ENCODE measurements around the gene ETS1. TPM values are rescaled to one million over a fixed set of nuclear protein-coding genes. Genes with fewer than 3 reads are reported as not detected.

Gene ETS1
- total RNA-seq, 2 donors from 2014 or later: 34.3 to 36.4 TPM

DNA sequence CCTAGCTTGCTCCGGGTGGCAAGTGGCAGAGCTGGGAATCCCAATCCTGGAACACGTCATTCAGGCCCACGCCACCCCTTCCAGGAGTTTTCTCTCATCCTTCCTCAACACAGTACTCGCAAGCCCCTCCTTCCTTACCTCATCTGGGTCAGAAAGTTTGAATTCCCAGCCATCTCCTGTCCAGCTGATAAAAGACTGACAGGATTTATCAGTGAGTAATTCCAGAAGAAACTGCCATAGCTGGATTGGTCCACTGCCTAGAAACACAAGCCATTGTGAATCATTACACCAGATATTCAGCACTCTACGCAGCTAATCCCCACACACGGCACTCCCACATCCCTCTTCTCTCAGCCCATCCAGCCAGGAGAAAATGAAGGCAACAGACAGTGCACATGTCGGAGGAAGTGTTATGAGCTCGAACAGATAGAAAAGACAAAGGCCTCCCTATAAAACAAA is 124.0 kb downstream of the ETS1 start:
- no peaks in the 10 kb centered on the region for H3K27me3 ChIP-seq (ENCODE audit: control insufficient read depth, insufficient read depth, low read length, poor library complexity, severe bottlenecking)
- TF ChIP-seq CTCF (conservative IDR thresholded peaks at IDR 0.05): no peak
- H3K4me3 Mint-ChIP-seq: peak overlapping the region; percentile 4
- H3K4me3 ChIP-seq (ENCODE audit: low read length): no peak overlapping the region
- no peaks in the 10 kb centered on the region for H3K4me1 ChIP-seq (ENCODE audit: control insufficient read depth, insufficient read depth, low read length)
- H3K9me3 Mint-ChIP-seq: no peaks in the 10 kb centered on the region
- H3K27ac Mint-ChIP-seq: peak overlapping the region; percentile 80
- no peaks in the 10 kb centered on the region for H3K9me3 ChIP-seq (ENCODE audit: control insufficient read depth, low read length)
- H3K9ac ChIP-seq (ENCODE audit: extremely low read depth, low read length, poor library complexity, severe bottlenecking): no peak overlapping the region
- H3K36me3 Mint-ChIP-seq (ENCODE audit: low read depth): peaks cover 36% of the 10 kb centered on the region
- no peaks in the 10 kb centered on the region for H3K27me3 Mint-ChIP-seq (ENCODE audit: insufficient read depth)
- H3K4me1 Mint-ChIP-seq: peaks cover 25% of the 10 kb centered on the region
- H3K36me3 ChIP-seq (ENCODE audit: control insufficient read depth, insufficient read depth, low read length): peaks cover 41% of the 10 kb centered on the region
- H3K27ac ChIP-seq (ENCODE audit: low read depth, low read length): no peak overlapping the region
- WGBS, 2 experiments (ENCODE audit: insufficient coverage in 1 of 2, insufficient read length in 1 of 2): 74 to 84% methylated on average over 4 to 8 of the region's 8 CpGs
- DNase-seq: no peak

DNA sequence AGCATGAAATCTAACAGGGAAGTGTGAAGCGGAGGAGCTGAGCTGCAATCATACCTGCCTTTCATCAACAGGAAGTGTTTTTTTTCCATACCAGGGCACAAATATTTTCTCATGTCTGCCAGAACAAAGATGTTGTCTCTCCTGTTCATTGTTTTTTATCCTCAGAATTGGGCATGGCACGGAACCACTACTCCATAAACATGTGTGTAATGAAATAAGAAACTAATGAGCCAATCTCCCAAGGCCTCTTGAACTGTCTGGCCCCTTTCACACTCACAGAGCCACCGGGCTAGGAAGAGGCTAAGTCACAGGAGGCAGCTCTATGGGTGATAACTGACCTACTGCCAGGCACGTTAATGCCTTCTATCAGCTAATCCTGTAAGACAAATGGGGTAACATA is 124.4 kb downstream of the ETS1 start:
- Histone ChIP-seq H3K9ac (ENCODE audit: extremely low read depth, low read length, poor library complexity, severe bottlenecking) (no peak overlapping the region), H3K9me3 (ENCODE audit: control insufficient read depth, low read length) (no peaks in the 10 kb centered on the region), H3K27ac (ENCODE audit: low read depth, low read length) (no peak overlapping the region), H3K4me1 (ENCODE audit: control insufficient read depth, insufficient read depth, low read length) (no peaks in the 10 kb centered on the region), H3K36me3 (ENCODE audit: control insufficient read depth, insufficient read depth, low read length) (peaks cover 46% of the 10 kb centered on the region), H3K27me3 (ENCODE audit: control insufficient read depth, insufficient read depth, low read length, poor library complexity, severe bottlenecking) (no peaks in the 10 kb centered on the region), H3K4me3 (ENCODE audit: low read length) (peak overlapping the region; percentile 24)
- Mint-ChIP-seq H3K27ac (peak overlapping the region; percentile 80), H3K27me3 (ENCODE audit: insufficient read depth) (no peaks in the 10 kb centered on the region), H3K4me3 (peak overlapping the region; percentile 4), H3K4me1 (peaks cover 25% of the 10 kb centered on the region), H3K9me3 (no peaks in the 10 kb centered on the region), H3K36me3 (ENCODE audit: low read depth) (peaks cover 36% of the 10 kb centered on the region)
- no peak for TF ChIP-seq CTCF (conservative IDR thresholded peaks at IDR 0.05)
- 51 to 83% methylated on average over 4 of the region's 4 CpGs for whole genome bisulfite sequencing, 2 experiments (ENCODE audit: insufficient coverage in 1 of 2, insufficient read length in 1 of 2)
- peak; percentile 70 for DNase-seq

DNA sequence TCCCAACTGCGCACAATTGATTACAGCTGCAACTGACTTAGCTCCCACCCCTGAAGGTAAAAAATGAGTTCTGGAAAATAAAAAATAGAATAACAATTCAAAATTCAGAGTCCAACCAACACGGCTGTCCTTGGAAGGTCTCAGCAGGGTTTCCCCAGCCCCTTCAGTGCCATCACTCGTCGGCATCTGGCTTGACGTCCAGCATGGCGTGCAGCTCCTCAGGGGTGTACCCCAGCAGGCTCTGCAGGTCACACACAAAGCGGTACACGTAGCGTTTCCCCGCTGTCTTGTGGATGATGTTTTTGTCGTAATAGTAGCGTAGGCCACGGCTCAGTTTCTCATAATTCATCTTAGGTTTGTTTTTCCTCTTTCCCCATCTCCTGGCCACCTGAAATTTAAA is 125.2 kb downstream of the ETS1 start:
- Histone ChIP-seq H3K4me1 (ENCODE audit: control insufficient read depth, insufficient read depth, low read length) (no peaks in the 10 kb centered on the region), H3K27me3 (ENCODE audit: control insufficient read depth, insufficient read depth, low read length, poor library complexity, severe bottlenecking) (no peaks in the 10 kb centered on the region), H3K36me3 (ENCODE audit: control insufficient read depth, insufficient read depth, low read length) (peaks cover 53% of the 10 kb centered on the region), H3K4me3 (ENCODE audit: low read length) (no peak overlapping the region), H3K9ac (ENCODE audit: extremely low read depth, low read length, poor library complexity, severe bottlenecking) (no peak overlapping the region), H3K9me3 (ENCODE audit: control insufficient read depth, low read length) (no peaks in the 10 kb centered on the region), H3K27ac (ENCODE audit: low read depth, low read length) (no peak overlapping the region)
- 93 to 95% methylated on average over 12 to 13 of the region's 13 CpGs for WGBS, 2 experiments (ENCODE audit: insufficient coverage in 1 of 2, insufficient read length in 1 of 2)
- TF ChIP-seq CTCF (conservative IDR thresholded peaks at IDR 0.05): no peak
- Mint-ChIP-seq H3K4me3 (no peak overlapping the region), H3K36me3 (ENCODE audit: low read depth) (peaks cover 38% of the 10 kb centered on the region), H3K9me3 (no peaks in the 10 kb centered on the region), H3K27me3 (ENCODE audit: insufficient read depth) (no peaks in the 10 kb centered on the region), H3K27ac (no peak overlapping the region), H3K4me1 (peaks cover 25% of the 10 kb centered on the region)
- no peak for DNase-seq
